T-helper 1 cell (primary cell): ENCODE measurements around the gene CYBC1.

ENCODE experiments used
- DNase-seq, 5 donors: peaks; one replicate each; pipeline ENCODE4 v3.0.0-alpha.2; 2012 to 2020

CYBC1 gene

DNA sequence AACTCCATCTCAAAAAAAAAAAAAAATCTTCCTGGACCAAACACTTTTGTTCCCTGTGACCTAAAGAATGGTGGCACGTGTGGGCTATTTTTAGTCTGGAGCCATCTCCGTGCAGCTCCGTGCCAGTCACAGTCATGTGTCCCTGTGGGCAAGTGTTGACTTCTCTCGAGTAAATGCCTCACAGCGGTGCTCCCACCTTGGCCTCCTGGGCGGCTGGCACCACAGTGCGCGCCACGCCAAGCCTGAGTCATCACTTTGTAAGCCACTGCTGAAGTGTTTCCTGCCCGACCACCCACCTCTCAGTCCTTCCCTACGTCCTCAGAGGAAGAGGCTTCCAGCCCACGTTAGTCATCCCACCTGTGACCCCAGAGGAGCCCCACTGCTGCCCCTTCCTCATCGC, 43.3 kb downstream of the CYBC1 start:
- DNase-seq = no peak

DNA sequence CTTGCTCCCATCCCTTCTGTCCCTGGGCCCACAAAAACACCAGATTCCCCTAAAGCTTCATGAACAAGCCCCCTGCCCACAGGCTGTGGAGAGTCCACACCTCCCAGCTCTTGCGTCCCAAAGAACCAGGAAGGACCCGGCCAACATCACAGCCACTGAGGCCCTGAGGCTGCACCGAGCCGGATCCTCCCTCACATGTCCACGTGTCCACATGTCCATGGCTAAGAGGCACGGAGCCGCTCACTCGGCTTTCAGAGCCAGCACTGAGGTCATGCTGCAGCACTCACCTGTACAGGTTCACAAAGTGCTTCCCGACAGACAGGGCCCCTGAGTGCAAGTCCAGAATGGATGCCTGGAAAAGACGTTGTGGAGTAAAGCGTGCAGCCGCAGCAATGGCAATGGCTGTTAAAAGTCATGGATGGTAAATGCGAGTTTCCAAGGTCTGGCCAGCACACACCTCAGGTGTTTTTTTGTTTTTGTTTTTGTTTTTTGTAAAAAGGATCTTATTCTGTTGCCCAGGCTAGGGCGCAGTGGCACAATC, 44.4 kb downstream of the CYBC1 start:
- DNase-seq = no peak

DNA sequence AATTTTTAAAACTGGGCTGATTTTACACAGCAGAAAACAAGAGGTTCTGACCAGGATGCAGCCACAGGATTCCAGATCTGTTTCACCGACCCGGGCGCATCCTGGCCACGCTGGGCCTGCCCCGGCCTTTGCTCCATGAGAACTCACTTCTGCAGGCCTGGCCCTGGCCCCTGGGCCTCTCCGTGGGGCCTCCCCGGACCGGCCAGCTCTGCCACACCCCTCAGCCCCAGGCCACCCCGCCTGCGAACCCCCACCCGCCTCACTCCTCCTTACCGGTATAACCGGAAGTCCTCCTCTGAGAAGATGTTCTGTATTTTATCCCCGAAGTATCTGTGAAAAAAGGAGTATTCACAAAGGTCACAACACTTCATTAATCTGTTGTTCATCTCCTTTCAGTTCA, 45.5 kb downstream of the CYBC1 start:
- DNase-seq = no peak

DNA sequence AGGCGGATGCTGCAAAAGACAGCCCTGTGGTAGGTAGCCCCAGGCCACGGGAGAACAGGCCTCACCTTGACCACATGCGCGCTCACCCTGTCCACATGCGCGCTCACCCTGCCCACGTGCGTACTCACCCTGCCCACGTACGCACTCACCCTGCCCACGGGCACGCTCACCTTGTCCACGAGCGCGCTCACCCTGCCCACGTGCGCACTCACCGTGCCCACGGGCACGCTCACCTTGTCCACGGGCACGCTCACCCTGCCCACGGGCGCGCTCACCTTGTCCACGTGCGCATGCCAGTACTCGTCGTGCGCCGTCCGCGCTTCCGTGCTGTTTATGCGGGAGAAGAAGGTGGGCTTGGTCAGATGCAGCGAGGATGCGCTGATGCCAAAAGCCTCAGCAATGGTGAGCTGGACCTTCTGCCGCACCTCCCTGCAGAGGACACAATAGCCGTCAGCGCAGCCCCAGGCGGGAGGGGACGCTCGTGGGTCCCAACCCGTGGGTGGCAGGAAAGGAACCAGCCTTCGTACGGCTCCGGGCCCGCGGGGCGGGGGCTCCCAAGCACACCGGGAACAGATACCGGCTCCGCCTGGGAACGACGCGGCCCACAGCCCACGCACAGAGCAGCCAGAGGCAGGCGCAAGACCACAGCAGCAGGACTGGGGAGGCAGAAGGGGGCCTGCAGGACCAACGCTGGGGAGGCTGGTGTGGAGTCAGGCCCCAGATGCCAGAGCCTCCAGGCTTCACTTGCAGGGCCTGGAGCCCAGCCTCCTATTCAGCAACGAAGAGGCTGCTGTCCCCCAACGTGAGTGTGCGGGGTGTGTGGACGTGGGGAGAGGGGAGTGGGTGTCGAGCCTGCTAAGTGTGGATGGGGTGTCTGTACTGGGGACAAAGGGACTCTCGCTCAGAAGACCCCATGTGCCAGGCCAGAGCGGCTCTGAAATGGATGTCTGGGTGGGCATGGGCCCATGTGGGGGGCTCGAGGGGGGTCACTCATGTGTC, 46.6 kb downstream of the CYBC1 start:
- no peak for DNase-seq

DNA sequence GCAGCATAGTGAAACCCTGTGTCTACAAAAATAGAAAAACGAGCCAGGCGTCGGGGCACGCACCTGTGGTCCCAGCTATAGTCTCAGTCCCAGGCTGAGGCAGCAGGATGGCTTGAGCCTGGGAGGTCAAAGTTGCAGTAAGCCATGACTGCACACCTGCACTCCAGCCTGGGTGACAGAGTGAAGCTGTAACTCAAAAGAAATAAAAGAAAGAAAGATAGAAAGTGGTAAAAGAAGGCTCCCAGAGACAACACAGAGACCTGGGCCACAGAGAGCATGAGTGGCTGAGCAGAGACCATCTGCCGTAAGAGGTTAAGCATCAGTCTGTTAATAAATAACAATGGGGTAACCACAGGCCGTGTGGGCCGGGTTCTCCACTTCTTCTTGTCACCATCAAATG, 47.7 kb downstream of the CYBC1 start:
- DNase-seq = no peak

DNA sequence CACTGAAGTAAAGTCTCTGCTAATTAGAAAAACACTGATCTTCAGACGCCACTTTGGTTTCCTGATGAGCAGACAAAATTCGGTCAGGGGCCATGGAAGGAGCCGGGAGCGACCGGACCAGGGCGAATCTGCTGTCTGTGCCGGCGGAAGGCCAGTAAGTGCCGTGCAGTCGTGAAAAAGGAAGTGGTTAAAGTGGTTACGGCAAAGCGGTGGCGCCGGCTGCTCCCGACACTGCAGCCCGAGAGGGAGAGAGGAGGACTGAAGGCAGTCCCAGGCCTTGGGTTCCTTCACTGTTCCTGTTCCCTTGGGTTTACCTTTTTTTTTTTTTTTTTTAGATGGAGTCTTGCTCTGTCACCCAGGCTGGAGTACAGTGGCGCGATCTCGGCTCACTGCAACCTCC, 49.7 kb downstream of the CYBC1 start:
- peak in 4 of 5 donors; percentile 28 to 69 (median 33) for DNase-seq

DNA sequence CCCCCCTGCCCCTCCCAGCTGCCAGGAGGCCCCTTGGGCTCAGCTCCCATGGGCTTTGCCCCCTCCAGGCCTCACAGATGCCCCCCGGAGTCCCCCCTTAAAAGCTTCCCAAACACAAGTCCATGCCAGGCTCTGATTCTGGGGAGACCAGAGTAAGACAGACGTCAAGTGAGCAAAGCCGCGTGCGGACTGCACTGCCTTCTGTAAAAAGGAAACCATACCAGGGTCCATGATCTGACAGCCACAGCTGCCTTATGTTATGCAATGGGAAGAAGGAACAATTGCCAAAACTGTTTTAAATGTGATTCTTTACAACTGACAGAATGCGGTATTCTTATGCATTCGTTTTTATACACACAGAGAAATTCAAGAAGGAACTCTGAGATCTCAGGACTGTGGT, 50.3 kb downstream of the CYBC1 start:
- no peak for DNase-seq

DNA sequence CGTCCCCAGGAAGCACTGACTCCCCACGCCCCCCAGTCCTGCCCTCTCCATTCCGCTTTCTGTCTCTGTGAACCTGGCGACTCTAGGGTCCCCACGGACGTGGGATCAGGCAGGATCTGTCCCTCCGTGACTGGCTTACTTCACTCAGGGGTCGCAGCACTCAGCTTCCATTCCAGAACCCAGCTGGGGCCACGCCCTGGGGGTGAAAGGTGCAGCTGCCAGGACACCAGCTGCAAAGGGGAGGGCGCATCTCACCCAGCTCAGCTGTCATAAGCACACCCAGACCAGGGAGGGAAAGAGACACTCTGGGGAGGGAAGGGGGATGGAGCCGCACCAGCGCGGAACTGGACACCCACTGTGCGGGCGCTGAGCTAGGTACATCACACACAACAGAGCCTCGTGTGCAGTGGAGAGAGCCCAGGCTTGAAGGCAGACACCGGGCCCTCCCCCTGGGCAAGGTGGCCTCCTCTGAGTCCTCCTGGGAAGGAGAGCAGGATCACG, 50.9 kb downstream of the CYBC1 start:
- DNase-seq = no peak

DNA sequence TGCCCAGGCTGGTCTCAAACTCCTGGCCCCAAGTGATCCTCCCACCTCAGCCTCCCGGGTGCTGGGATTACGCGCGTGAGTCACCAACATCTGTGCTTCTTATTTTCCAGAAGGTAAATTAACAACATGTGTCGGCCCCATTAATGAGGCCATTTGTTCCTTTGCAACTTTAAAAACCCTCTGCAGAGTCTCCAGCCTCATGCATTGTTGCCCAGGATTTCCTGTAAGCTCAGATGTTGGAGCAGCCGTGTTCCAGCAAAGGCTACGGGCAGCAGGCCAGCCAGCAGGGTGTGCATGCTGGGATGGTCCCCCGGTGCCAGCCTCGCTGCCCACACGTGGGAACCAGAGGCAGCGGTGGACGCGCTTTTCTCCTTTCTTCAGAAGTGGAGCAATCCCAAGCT, 51.5 kb downstream of the CYBC1 start:
- DNase-seq = no peak

DNA sequence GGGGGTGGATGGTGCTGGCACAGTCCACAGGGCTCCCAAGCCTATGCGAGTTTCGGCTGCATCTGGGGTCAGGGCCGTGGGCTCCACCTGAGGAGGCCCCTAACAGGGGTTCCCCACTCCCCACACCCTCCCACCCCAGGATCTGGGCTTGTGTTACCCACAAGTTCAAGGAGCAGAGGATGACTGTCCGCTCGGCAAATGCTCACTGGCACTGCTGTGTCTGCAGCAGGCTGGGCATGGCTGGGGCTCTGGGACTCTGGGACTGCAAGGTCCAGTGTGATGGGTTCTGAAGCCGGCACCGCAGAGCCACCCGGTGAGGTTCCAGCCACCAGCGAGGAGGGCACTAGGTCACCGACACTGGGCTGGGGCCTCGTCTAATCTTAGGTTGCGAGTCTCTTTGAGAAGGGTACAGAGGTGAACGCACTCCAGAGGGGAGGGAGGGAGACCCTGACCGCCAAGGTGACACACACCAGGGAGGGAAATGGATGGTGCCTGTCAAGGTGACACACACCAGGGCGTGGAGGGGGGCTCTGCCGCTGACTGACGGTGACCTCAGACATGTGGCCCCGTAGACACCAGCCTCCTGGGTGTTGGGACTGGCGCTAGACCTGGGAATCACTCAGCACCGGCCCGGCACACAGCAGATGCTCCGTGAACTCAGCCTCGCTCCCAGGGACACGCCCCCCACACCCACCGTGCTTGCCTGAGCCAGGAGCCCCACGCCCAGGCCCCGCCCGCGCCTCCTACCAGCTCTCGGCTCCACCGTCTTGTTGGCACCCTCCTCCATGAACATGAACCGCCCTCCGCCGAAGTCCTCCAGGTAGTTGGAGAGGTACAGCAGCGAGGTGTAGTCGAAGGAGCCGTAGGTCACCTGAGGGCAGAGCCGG, 52.9 kb downstream of the CYBC1 start:
- DNase-seq = peak in 1 of 5 donors; percentile 9

DNA sequence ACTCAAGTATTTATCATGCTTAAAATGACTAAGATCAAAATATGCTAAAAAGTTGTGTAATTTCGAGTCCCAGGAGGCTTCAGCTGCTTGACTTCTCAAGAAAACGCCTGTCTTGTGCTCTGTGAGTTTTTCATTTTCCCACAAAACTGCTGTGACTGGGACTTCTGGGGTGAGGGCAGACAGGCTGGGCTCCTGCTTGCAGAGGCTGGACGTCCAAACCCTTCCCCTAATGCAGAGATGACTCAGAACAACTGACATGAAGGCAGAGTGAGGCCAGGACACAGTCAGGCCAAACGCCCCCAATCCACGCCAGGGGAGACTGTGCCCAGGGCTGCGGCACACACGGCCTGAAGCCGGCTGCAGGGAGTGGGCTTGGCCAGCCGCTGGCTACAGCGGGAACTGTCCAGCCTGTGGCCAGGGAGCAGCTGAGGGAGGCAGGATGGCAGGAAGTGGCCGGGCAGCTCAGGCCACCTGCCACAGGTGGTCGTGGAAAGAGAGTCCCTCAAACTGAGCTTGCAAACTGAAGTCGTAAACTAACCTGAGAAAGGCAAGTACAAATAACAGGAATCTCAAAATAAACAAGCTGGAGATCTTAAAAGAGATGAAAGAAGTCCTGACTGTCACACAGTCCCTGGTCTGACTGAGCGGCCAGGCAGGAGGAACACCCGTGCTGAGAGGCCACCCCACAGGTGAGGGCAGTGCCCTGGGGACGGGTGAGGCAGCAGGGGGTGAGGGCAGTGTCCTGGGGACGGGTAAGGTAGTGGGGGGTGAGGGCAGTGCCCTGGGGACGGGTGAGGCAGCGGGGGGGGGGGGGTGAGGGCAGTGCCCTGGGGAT, 53.7 kb downstream of the CYBC1 start:
- no peak for DNase-seq

DNA sequence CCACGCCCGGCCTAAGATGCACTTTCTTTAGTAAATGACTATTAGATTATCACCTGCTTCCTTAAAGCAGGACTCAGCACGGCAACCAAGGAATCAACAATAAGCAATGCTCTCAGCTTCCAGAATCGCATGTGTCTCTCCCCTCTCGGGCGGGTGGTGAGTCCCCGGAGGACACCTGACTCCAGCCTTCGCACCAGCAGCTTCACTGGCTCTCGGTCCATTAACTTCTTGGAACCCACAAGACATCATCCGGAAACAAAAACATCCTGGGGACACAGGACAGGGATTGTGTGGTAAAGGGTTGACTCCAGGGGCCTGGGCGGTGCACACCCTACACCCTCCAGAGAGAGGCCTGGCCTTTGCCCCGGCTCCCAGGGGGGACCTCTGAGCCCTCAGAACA, 56.3 kb downstream of the CYBC1 start:
- DNase-seq = no peak

DNA sequence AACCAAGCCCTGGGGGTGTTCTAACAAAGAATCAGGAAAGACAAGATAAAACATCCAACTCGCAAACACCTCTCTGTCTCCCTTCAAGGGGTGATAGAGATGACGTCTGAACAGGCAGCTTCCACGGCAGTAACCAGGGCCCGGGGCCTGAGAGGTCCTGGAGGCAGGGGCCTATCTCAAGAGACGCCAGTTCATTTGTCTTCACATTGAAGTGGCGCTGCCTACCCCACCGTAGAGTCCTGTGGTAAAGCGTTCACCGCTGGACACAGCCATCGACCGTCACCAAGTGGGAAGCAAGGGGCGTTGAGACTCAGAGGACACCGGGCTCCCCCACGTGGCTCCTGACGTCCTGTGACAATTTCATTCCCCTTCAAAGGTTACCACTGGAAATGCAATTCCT, 57.6 kb downstream of the CYBC1 start:
- DNase-seq = no peak
